K562 (cell line): ENCODE measurements around the gene ZNF569. TPM values are rescaled to one million over a fixed set of nuclear protein-coding genes. Genes with fewer than 3 reads are reported as not detected.

Experiments
- HCFC1 ChIP-seq: IDR thresholded peaks from 2 replicates; pipeline ENCODE4 v1.6.1; 2012; ENCODE audit warnings: low read depth, low read length, improper control_type of control experiment
- MEIS2 ChIP-seq: fragments of 450-650 bp; IDR thresholded peaks from 2 replicates; pipeline ENCODE4 v1.6.1; 2014; ENCODE audit warnings: mild to moderate bottlenecking; ENCODE audit not compliant: partially characterized antibody
- PHF21A ChIP-seq: fragments of 450-650 bp; IDR thresholded peaks from 2 replicates; pipeline ENCODE4 v1.6.1; 2017; ENCODE audit warnings: low read depth, borderline replicate concordance
- PTTG1 ChIP-seq: fragments of 450-650 bp; IDR thresholded peaks from 2 replicates; pipeline ENCODE4 v1.6.1; 2016; ENCODE audit warnings: low read depth, mild to moderate bottlenecking, missing genetic modification characterization, missing compliant biosample characterization
- SIX5 ChIP-seq, 2 experiments: IDR thresholded peaks; 2 replicates each; pipeline ENCODE4 v1.6.1; 2011; ENCODE audit warnings: low read length in 2 of 2, borderline replicate concordance in 1 of 2, low read depth in 1 of 2, mild to moderate bottlenecking in 1 of 2, moderate library complexity in 1 of 2; ENCODE audit not compliant: insufficient read depth in 1 of 2
- SRSF9 ChIP-seq: fragments of 200-400 bp; formaldehyde crosslinking; IDR thresholded peaks from 2 replicates; pipeline ENCODE4 v1.6.1; 2017; ENCODE audit warnings: low read depth, low read length, borderline replicate concordance
- ZNF121 ChIP-seq: sonication (generic); formaldehyde crosslinking; conservative IDR thresholded peaks from 2 replicates; pipeline ENCODE4 v1.8.0; 2022; ENCODE audit warnings: missing genetic modification reagents
- polyA plus RNA-seq, 8 experiments: library from polyadenylated mRNA; depleted of rRNA in 4 of 8; stranded (reverse) in 5 of 8; unstranded in 3 of 8; fragments of >200 nt; fragmentation: Nextera tagmentation in 2 of 8; fragmentation: Illumina TruSeq in 1 of 8; extraction: Ambion mirVana in 2 of 8; extraction: Trizol in 1 of 8; gene quantifications; 2 replicates each; pipeline versions ENCODE4 v1.2.1 to v1.2.3, GENCODE V29; 2011 to 2014; ENCODE audit warnings: inconsistent platforms in 1 of 8, missing spikeins in 1 of 8
- total RNA-seq, 7 experiments: library from RNA; depleted of rRNA in 6 of 7; stranded (reverse); fragments of >200 nt in 6 of 7; fragmentation: Illumina TruSeq in 2 of 7; extraction: Trizol in 2 of 7; gene quantifications; 2 replicates each; pipeline versions ENCODE4 v1.2.1 to v1.2.3, GENCODE V29; 2011 to 2021; ENCODE audit warnings: low replicate concordance in 1 of 7
- TF ChIP-seq, protein P1 (sequence below), 2 experiments: fragments of 450-650 bp in 1 of 2; sonication (generic) in 1 of 2; formaldehyde crosslinking in 1 of 2; IDR thresholded peaks; 2 replicates each; pipeline versions ENCODE4 v1.7.1 to v1.9.0; 2016 to 2022; ENCODE audit warnings: inconsistent platforms in 1 of 2, mild to moderate bottlenecking in 1 of 2, missing genetic modification reagents in 1 of 2

Gene ZNF569
- total and polyA plus RNA-seq, 9 of the 15 experiments (the other 6 are each of a cell fraction or from before 2014, with no cell fraction given), result 2.1 to 5.7 (median 4.5) TPM

GRCh38 chr19:37468961-37469777 lies 1.9 kb upstream of the ZNF569 start, which contains the start of gene ZNF570 (continued):
- TF ChIP-seq, protein P1, sequence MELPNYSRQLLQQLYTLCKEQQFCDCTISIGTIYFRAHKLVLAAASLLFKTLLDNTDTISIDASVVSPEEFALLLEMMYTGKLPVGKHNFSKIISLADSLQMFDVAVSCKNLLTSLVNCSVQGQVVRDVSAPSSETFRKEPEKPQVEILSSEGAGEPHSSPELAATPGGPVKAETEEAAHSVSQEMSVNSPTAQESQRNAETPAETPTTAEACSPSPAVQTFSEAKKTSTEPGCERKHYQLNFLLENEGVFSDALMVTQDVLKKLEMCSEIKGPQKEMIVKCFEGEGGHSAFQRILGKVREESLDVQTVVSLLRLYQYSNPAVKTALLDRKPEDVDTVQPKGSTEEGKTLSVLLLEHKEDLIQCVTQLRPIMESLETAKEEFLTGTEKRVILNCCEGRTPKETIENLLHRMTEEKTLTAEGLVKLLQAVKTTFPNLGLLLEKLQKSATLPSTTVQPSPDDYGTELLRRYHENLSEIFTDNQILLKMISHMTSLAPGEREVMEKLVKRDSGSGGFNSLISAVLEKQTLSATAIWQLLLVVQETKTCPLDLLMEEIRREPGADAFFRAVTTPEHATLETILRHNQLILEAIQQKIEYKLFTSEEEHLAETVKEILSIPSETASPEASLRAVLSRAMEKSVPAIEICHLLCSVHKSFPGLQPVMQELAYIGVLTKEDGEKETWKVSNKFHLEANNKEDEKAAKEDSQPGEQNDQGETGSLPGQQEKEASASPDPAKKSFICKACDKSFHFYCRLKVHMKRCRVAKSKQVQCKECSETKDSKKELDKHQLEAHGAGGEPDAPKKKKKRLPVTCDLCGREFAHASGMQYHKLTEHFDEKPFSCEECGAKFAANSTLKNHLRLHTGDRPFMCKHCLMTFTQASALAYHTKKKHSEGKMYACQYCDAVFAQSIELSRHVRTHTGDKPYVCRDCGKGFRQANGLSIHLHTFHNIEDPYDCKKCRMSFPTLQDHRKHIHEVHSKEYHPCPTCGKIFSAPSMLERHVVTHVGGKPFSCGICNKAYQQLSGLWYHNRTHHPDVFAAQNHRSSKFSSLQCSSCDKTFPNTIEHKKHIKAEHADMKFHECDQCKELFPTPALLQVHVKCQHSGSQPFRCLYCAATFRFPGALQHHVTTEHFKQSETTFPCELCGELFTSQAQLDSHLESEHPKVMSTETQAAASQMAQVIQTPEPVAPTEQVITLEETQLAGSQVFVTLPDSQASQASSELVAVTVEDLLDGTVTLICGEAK (IDR thresholded peaks at IDR 0.05), result peak; percentile 51; the same call in 1 of the 2 replicates
- TF ChIP-seq, protein P1 (CRISPR knock-in tag; IDR thresholded peaks at IDR 0.05), result no peak
- TF ChIP-seq MEIS2 (no peak), ZNF121 (no peak), PHF21A (no peak), SIX5 (IDR thresholded peaks at IDR 0.05; ENCODE audit: borderline replicate concordance in 1 of 2, insufficient read depth in 1 of 2, low read depth in 1 of 2, low read length in 2 of 2) (peak; percentile 22 to 31; a peak in 1 of 4 replicates), SRSF9 (no peak), PTTG1 (tag) (no peak), HCFC1 (peak; percentile 59)
